Common myeloid progenitor, CD34-positive (primary cell): ENCODE results near the gene TENT4A.

Experiments
- CTCF ChIA-PET: fragments of 350-600 bp; sonication (Branson Sonifier 250); formaldehyde crosslinking; loops from one replicate; lab custom pipeline; 2021; ENCODE audit warnings: antibody characterized with exemption; lab: Charles Lee
- POLR2A ChIA-PET: fragments of 350-600 bp; sonication (Branson Sonifier 250); formaldehyde crosslinking; loops from one replicate; lab custom pipeline; 2021; ENCODE audit warnings: antibody characterized with exemption; lab: Charles Lee
- DNase-seq, 3 donors: peaks; one replicate each; pipeline versions ENCODE4 v3.0.0 to v3.0.0-alpha.2; 2013
- H3K27ac ChIP-seq, 2 experiments: 1 replicate in 1 of 2; 2 replicates in 1 of 2; pipeline ENCODE4 v1.7.0; 2013; ENCODE audit warnings: inconsistent platforms in 2 of 2, low read length in 2 of 2, mild to moderate bottlenecking in 2 of 2, low read depth in 1 of 2, moderate library complexity in 1 of 2; ENCODE audit not compliant: severe bottlenecking in 2 of 2, insufficient read depth in 1 of 2, poor library complexity in 1 of 2
- H3K27me3 ChIP-seq, 5 experiments: replicated peaks in 2 of 5; 1 replicate in 3 of 5; 2 replicates in 2 of 5; pipeline versions ENCODE4 v1.6.1 to v1.7.0; 2013; ENCODE audit warnings: low read length in 4 of 5, mild to moderate bottlenecking in 2 of 5, moderate library complexity in 2 of 5, inconsistent platforms in 1 of 5; ENCODE audit not compliant: insufficient read depth in 5 of 5, control insufficient read depth in 4 of 5
- H3K36me3 ChIP-seq, 4 experiments: 1 replicate in 2 of 4; 2 replicates in 2 of 4; pipeline versions ENCODE4 v1.6.1 to v1.7.0; 2013; ENCODE audit warnings: low read length in 3 of 4, control low read depth in 1 of 4, mild to moderate bottlenecking in 1 of 4; ENCODE audit not compliant: control insufficient read depth in 4 of 4, insufficient read depth in 4 of 4
- H3K4me1 ChIP-seq, 4 experiments: 1 replicate in 3 of 4; 2 replicates in 1 of 4; pipeline versions ENCODE4 v1.6.1 to v1.7.1; 2013; ENCODE audit warnings: low read length in 3 of 4, mild to moderate bottlenecking in 3 of 4, control low read depth in 1 of 4, inconsistent platforms in 1 of 4, moderate library complexity in 1 of 4; ENCODE audit not compliant: control insufficient read depth in 4 of 4, insufficient read depth in 4 of 4; ENCODE audit errors: control extremely low read depth in 1 of 4
- H3K4me3 ChIP-seq, 7 experiments: 1 replicate in 4 of 7; 2 replicates in 3 of 7; pipeline versions ENCODE4 v1.5.1 to v1.7.0; 2013; ENCODE audit warnings: mild to moderate bottlenecking in 7 of 7, low read length in 6 of 7, moderate library complexity in 6 of 7, inconsistent platforms in 2 of 7, low read depth in 2 of 7, control low read depth in 1 of 7; ENCODE audit not compliant: insufficient read depth in 4 of 7, control insufficient read depth in 1 of 7; ENCODE audit errors: extremely low read depth in 1 of 7
- H3K9me3 ChIP-seq, 5 experiments: 1 replicate in 4 of 5; 2 replicates in 1 of 5; pipeline versions ENCODE4 v1.6.1 to v1.7.1; 2013; ENCODE audit warnings: low read length in 4 of 5, mild to moderate bottlenecking in 2 of 5, inconsistent platforms in 1 of 5, low read depth in 1 of 5, moderate library complexity in 1 of 5; ENCODE audit not compliant: control insufficient read depth in 4 of 5, insufficient read depth in 2 of 5; ENCODE audit errors: control extremely low read depth in 1 of 5
- WGBS: methylation state at CpG from one replicate; pipeline ENCODE4 v1.1.5; 2013; ENCODE audit not compliant: insufficient coverage; 5-methylcytosine and 5-hydroxymethylcytosine counted together

Gene TENT4A

DNA sequence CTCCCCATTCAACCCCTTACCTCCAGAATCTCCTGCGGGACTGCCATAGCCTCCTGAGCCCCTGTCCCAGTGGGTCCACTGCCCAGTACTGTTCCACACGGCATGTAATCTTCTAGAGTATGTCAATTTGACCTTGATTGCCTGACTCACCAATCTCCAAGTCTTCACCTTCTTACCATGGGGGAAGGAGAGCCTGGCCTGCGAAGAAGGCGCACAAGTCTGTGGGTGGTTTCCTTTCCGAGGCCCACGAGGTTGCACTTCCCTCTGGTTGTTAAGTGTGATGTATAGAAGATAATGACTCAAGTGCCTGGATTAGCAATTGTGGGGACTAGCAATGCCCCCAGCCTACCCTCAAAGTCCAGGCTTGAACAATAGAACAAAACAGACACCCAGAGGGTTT, 8.1 kb upstream of the TENT4A start:
- Histone ChIP-seq H3K4me3 (no peak overlapping the region), H3K36me3 (no peaks in the 10 kb centered on the region), H3K9me3 (no peaks in the 10 kb centered on the region), H3K27me3 (peaks cover 0 to 8% (median 0%) of the 10 kb centered on the region in 5 experiments), H3K27ac (no peak overlapping the region), H3K4me1 (peaks cover 0 to 15% (median 0%) of the 10 kb centered on the region in 4 experiments)
- no peak for DNase-seq
- ChIA-PET POLR2A (no interaction called here), CTCF (no interaction called here)
- 96% methylated on average over 2 of the region's 6 CpGs for WGBS

DNA sequence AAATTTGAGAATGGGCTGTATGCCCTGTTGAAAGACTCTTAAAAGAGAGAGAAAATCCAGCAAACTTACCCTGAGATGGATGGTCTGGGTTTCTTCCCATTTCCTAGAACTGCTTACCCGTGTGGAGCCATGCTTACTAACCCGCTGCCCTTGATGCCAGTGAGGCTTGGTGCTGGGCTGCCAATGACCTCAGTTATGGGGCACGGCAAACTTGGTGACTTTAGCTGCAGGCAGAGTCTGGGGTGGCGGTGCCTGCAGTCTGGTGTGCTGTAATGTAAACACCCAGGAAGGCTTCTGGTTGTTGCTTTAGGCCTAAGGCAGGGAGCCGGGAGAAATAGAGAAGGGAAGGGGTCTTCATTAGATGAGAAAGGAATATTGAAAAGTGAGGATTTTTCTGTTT, 7.3 kb upstream of the TENT4A start:
- Histone ChIP-seq H3K4me3 (no peak overlapping the region), H3K27ac (no peak overlapping the region), H3K27me3 (no peaks in the 10 kb centered on the region), H3K4me1 (peaks cover 0 to 15% (median 0%) of the 10 kb centered on the region in 4 experiments), H3K9me3 (no peaks in the 10 kb centered on the region), H3K36me3 (no peaks in the 10 kb centered on the region)
- 100% methylated on average over 4 of the region's 5 CpGs for WGBS
- POLR2A ChIA-PET = no interaction called here
- no peak for DNase-seq
- CTCF ChIA-PET = no interaction called here

GRCh38 chr5:6707852-6708251, 5.4 kb upstream of the TENT4A start:
- Histone ChIP-seq H3K27ac (no peak overlapping the region), H3K27me3 (no peaks in the 10 kb centered on the region), H3K9me3 (no peaks in the 10 kb centered on the region), H3K36me3 (no peaks in the 10 kb centered on the region), H3K4me3 (no peak overlapping the region), H3K4me1 (peaks cover 0 to 26% (median 11%) of the 10 kb centered on the region in 4 experiments)
- ChIA-PET CTCF (no interaction called here), POLR2A (no interaction called here)
- WGBS = 81% methylated on average over 5 of the region's 6 CpGs
- no peak for DNase-seq

DNA sequence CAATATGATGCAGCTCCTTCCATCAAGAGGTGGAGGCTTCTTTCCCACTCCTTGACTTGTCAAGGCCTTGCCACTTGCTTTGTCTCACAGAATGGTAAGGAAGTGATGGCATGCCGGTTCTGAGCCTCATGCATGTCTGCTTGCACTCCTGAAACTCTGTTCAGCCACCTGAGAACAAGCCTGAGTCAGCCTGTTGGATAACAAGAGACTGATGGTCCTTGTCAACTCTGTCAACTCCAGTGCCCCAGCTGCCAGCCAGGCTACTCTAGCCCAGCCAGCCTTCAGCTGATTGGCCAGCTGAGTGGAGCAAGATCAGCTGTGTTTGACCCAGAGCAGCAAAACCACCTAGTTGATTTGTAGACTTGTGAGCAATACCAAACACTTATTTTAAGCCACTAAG, 4.4 kb upstream of the TENT4A start:
- ChIA-PET POLR2A (no interaction called here), CTCF (interaction anchor here (0.9 to 1.4 kb wide), 2 partner anchors 8 to 18 kb away, joined by 3 to 5 read pairs; no protein-coding TSS in a partner anchor)
- no peaks in the 10 kb centered on the region for H3K36me3 ChIP-seq

DNA sequence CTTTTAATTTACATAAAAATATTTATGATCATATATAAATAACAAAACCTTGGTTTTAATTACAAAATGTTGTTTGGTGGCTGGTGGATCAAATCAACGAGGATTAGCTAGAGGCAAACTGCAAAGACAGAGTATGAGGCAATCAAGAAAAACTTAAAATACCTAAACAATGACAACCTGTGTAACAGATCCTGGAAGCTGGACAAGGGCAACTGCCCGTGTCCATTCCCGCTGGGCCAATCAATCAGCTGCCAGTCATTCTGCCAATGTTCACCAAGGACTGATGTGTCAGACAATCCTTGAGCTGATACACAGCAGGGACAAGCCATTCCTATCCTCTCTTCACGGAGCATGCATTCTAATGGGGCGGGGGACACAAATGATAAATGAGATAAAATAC, 3.2 kb upstream of the TENT4A start:
- WGBS = 89% methylated on average over 3 of the region's 5 CpGs
- DNase-seq = no peak
- Histone ChIP-seq H3K27me3 (no peaks in the 10 kb centered on the region), H3K9me3 (no peaks in the 10 kb centered on the region), H3K4me3 (no peak overlapping the region), H3K27ac (no peak overlapping the region), H3K4me1 (peaks cover 3 to 19% (median 14%) of the 10 kb centered on the region in 4 experiments), H3K36me3 (no peaks in the 10 kb centered on the region)
- CTCF ChIA-PET = interaction anchor here (2.6 kb wide), 1 partner anchor 35 kb away, joined by 8 read pairs; no protein-coding TSS in a partner anchor
- POLR2A ChIA-PET = no interaction called here

More for the DNA sequence above, 4.4 kb upstream of the TENT4A start:
- Histone ChIP-seq H3K27ac (no peak overlapping the region), H3K4me1 (peaks cover 0 to 26% (median 11%) of the 10 kb centered on the region in 4 experiments), H3K4me3 (no peak overlapping the region), H3K27me3 (no peaks in the 10 kb centered on the region), H3K9me3 (no peaks in the 10 kb centered on the region)
- WGBS = 75% methylated on average over 1 of the region's 1 CpG
- no peak for DNase-seq

DNA sequence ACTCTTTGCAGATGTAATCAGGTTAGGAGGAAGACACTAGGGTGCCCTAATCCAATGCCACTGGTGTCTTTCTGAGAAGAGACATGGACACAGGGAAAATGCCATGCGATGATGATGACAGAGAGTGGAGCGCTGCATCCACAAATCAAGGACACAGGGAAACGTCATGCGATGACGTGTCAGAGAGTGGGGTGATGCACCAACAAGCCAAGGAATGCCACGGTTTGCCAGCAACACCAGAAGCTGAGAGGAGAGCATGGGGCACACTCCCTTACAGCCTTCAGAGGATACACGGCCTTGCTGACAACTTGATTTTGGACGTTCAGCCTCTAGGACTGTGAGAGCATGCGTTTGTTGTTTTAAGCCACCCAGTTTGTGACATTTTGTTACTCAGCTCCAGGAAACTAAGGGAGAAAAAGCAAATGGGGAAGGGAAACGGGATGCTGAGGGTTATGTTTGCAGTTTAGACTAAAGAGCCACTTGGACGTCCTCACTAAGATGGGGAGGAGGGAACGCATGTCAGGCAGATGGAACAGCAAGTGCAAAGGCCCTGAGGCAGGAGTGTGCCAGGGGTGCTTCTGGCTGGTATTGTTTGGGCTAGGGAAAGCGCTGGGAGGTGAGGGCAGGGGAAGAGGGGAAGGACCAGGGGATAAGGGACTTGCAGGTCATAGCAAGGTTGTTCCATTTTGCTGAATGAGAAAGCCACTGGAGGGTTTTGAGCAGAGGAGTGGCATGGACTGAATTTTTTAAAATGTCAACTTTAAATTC, 2.5 kb upstream of the TENT4A start:
- Histone ChIP-seq H3K36me3 (no peaks in the 10 kb centered on the region), H3K4me1 (peaks cover 10 to 24% (median 19%) of the 10 kb centered on the region in 4 experiments), H3K9me3 (no peaks in the 10 kb centered on the region), H3K27me3 (no peaks in the 10 kb centered on the region), H3K27ac (no peak overlapping the region), H3K4me3 (no peak overlapping the region)
- ChIA-PET CTCF (interaction anchor here (0.8 to 2.6 kb wide), 4 partner anchors 9 to 37 kb away, joined by 3 to 8 read pairs (median 4); no protein-coding TSS in a partner anchor), POLR2A (no interaction called here)
- DNase-seq = no peak
- 91% methylated on average over 13 of the region's 13 CpGs for WGBS
